OCI-LY7 (cell line): ENCODE measurements around the gene SLC25A30. TPM values are rescaled to one million over a fixed set of nuclear protein-coding genes. Genes with fewer than 3 reads are reported as not detected.

Source experiments
- BruUV-seq: library from RNA; stranded (reverse); fragments of 400-500 nt; replicated peaks from 2 replicates; lab custom pipeline; 2021; lab: Mats Ljungman, UMichigan
- CTCF ChIA-PET: fragments of 300-600 bp; sonication (Branson Sonifier 250); formaldehyde crosslinking; loops from one replicate; lab custom pipeline; 2022; ENCODE audit warnings: antibody characterized with exemption; ENCODE audit not compliant: unreplicated experiment; lab: Charles Lee
- POLR2A ChIA-PET: fragments of 300-600 bp; sonication (Branson Sonifier 250); formaldehyde crosslinking; loops from one replicate; lab custom pipeline; 2022; ENCODE audit warnings: antibody characterized with exemption; lab: Charles Lee
- DNase-seq: peaks from one replicate; pipeline ENCODE4 v3.0.0-alpha.2; 2015; ENCODE audit warnings: low spot score
- H2AFZ ChIP-seq: fragments of 200-600 bp; sonication (generic), shearing (Covaris generic); 2 replicates; pipeline ENCODE4 v1.6.1; 2014; ENCODE audit warnings: mild to moderate bottlenecking, antibody characterized with exemption, low read length, moderate library complexity
- H3K27ac ChIP-seq: fragments of 200-600 bp; sonication (generic); 2 replicates; pipeline ENCODE4 v1.5.1; 2014; ENCODE audit warnings: mixed run types, low read depth, mild to moderate bottlenecking, moderate library complexity, low read length, inconsistent platforms; ENCODE audit not compliant: poor library complexity, severe bottlenecking
- H3K36me3 ChIP-seq: fragments of 200-600 bp; sonication (generic); 2 replicates; pipeline ENCODE4 v1.6.1; 2014; ENCODE audit warnings: mild to moderate bottlenecking, antibody characterized with exemption, low read length, moderate library complexity, mixed read lengths; ENCODE audit not compliant: insufficient read depth
- H3K4me1 ChIP-seq: fragments of 200-600 bp; sonication (generic); 2 replicates; pipeline ENCODE4 v1.5.1; 2014; ENCODE audit warnings: mild to moderate bottlenecking, low read length; ENCODE audit not compliant: insufficient read depth, poor library complexity, severe bottlenecking
- H3K4me2 ChIP-seq: fragments of 200-600 bp; sonication (generic); 2 replicates; pipeline ENCODE4 v1.6.1; 2014; ENCODE audit warnings: mild to moderate bottlenecking, low read length
- H3K4me3 ChIP-seq: fragments of 200-600 bp; sonication (generic); 2 replicates; pipeline ENCODE4 v1.5.1; 2014; ENCODE audit warnings: mild to moderate bottlenecking, low read depth, low read length; ENCODE audit not compliant: poor library complexity, severe bottlenecking
- H3K79me2 ChIP-seq: fragments of 200-600 bp; sonication (generic); 2 replicates; pipeline ENCODE4 v1.6.1; 2016; ENCODE audit warnings: low read depth, mild to moderate bottlenecking, low read length, moderate library complexity, mixed read lengths; ENCODE audit not compliant: insufficient read depth
- H3K9me2 ChIP-seq: fragments of 200-600 bp; sonication (generic); 2 replicates; pipeline ENCODE4 v1.6.1; 2016; ENCODE audit warnings: mild to moderate bottlenecking, low read length, mixed read lengths; ENCODE audit not compliant: insufficient read depth
- H3K9me3 ChIP-seq: fragments of 200-600 bp; sonication (generic); 2 replicates; pipeline ENCODE4 v1.6.1; 2014; ENCODE audit warnings: mild to moderate bottlenecking, mixed run types, low read length, mixed read lengths
- H4K20me1 ChIP-seq: fragments of 200-600 bp; sonication (generic); 2 replicates; pipeline ENCODE4 v1.6.1; 2014; ENCODE audit warnings: mild to moderate bottlenecking, antibody characterized with exemption, low read length, moderate library complexity, mixed read lengths; ENCODE audit not compliant: insufficient read depth
- EZH2phosphoT487 ChIP-seq: fragments of 200-600 bp; sonication (generic); IDR thresholded peaks from 2 replicates; pipeline ENCODE4 v1.6.1; 2018; ENCODE audit warnings: low read depth, borderline replicate concordance, mild to moderate bottlenecking, mixed run types, antibody characterized with exemption, low read length, moderate library complexity, mixed read lengths
- intact Hi-C: fragments of 100-400 bp; cut with micrococcal nuclease; formaldehyde crosslinking; loops from one replicate; pipeline ENCODE4 v1.10.0; 2022; ENCODE audit not compliant: unreplicated experiment
- total RNA-seq, 2 experiments: library from RNA; depleted of rRNA in 1 of 2; stranded (reverse); fragments of >200 nt in 1 of 2; shearing (Covaris generic) in 1 of 2; gene quantifications; 2 replicates each; pipeline ENCODE4 v1.2.3, GENCODE V29; 2014 to 2022
- TF ChIP-seq, protein P1 (sequence below): fragments of 200-600 bp; sonication (generic); conservative IDR thresholded peaks from 2 replicates; pipeline ENCODE4 v1.5.1; 2014; ENCODE audit warnings: mild to moderate bottlenecking, antibody characterized with exemption, low read length, moderate library complexity, mixed read lengths

The SLC25A30 gene
- total RNA-seq, 2 experiments from 2014 or later: 0.78 to 1.5 TPM

GRCh38 chr13:45374917-45375316 lies 43.3 kb downstream of the SLC25A30 start:
- H3K4me1 ChIP-seq: no peaks in the 10 kb centered on the region
- ChIA-PET POLR2A (no interaction called here), CTCF (no interaction called here)
- no peak overlapping the region for H3K4me3 ChIP-seq
- DNase-seq: no peak
- no peaks in the 10 kb centered on the region for H3K9me3 ChIP-seq
- H4K20me1 ChIP-seq: no peaks in the 10 kb centered on the region
- H3K4me2 ChIP-seq: no peak overlapping the region
- no TSS peak for BruUV-seq
- H3K27ac ChIP-seq: no peak overlapping the region
- no peaks in the 10 kb centered on the region for H3K36me3 ChIP-seq
- TF ChIP-seq, protein P1, sequence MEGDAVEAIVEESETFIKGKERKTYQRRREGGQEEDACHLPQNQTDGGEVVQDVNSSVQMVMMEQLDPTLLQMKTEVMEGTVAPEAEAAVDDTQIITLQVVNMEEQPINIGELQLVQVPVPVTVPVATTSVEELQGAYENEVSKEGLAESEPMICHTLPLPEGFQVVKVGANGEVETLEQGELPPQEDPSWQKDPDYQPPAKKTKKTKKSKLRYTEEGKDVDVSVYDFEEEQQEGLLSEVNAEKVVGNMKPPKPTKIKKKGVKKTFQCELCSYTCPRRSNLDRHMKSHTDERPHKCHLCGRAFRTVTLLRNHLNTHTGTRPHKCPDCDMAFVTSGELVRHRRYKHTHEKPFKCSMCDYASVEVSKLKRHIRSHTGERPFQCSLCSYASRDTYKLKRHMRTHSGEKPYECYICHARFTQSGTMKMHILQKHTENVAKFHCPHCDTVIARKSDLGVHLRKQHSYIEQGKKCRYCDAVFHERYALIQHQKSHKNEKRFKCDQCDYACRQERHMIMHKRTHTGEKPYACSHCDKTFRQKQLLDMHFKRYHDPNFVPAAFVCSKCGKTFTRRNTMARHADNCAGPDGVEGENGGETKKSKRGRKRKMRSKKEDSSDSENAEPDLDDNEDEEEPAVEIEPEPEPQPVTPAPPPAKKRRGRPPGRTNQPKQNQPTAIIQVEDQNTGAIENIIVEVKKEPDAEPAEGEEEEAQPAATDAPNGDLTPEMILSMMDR: no peak
- no peak for TF ChIP-seq EZH2phosphoT487
- no peaks in the 10 kb centered on the region for H3K79me2 ChIP-seq
- no peaks in the 10 kb centered on the region for H3K9me2 ChIP-seq
- H2AFZ ChIP-seq: no peak overlapping the region
- intact Hi-C loops: no loop called here

- no peak overlapping the region for H2AFZ ChIP-seq
- H3K4me3 ChIP-seq: no peak overlapping the region
- intact Hi-C loops: no loop called here
- no peak for DNase-seq
- H3K4me1 ChIP-seq: peaks cover 4% of the 10 kb centered on the region
- ChIA-PET POLR2A (no interaction called here), CTCF (no interaction called here)
- no peak overlapping the region for H3K27ac ChIP-seq
- no peaks in the 10 kb centered on the region for H4K20me1 ChIP-seq
- no peaks in the 10 kb centered on the region for H3K36me3 ChIP-seq
- no peaks in the 10 kb centered on the region for H3K79me2 ChIP-seq
- TF ChIP-seq, protein P1: no peak
- no peak for TF ChIP-seq EZH2phosphoT487
- no peaks in the 10 kb centered on the region for H3K9me2 ChIP-seq
- H3K4me2 ChIP-seq: no peak overlapping the region
- H3K9me3 ChIP-seq: no peaks in the 10 kb centered on the region
- BruUV-seq: no TSS peak
Measured at GRCh38 chr13:45373162-45373547, 45.0 kb downstream of the SLC25A30 start.

DNA sequence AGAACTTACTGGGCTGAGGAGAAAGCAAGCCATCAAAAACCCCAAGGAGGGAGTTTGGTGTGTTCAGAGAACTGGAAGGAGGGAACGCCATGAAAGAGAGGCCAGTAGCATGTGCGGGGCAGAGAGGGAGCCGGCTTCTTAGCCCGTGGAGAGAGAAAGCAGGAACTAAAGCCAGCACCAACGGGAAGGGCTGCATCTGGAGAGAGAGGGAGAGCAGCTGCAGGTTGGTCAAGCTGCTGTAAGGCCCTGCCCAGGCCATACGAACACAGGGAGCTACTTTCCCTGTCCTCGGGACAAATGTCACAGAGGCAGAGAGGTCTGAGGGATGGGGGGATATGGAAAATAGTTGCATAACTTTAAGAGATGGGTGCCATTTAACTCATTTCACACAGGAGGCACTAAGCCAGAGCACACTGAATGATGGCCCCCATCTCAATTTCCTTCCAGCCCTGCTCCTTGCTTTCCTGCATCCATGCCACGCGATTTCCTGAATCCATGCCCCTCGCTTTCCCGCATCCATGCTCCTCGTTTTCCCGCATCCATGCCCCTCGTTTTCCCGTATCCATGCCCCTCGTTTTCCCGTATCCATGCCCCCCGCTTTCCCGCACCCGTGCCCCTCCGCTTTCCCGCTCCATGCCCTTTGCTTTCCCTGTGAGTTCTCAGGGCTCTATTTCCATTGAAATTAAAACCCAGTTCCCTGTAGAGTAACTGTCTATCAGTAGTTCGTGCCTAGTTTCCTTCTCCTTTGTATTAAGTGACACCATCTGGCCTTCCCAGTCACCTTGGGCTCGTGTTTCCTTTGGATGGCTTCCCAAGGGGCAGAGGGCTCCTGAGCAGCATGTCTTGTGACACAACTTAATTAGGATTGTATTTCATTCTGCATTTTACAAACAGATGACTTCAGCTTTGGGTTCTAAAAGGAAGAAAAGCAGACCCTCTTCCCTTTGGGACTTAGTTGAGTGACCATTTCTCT lies 45.7 kb downstream of the SLC25A30 start:
- POLR2A ChIA-PET: interaction anchor here (0.6 kb wide), 1 partner anchor 682 kb away, joined by 3 read pairs; no protein-coding TSS in a partner anchor
- no peak for DNase-seq

More for the DNA sequence above, 45.7 kb downstream of the SLC25A30 start:
- Histone ChIP-seq H4K20me1 (no peaks in the 10 kb centered on the region), H3K9me2 (no peaks in the 10 kb centered on the region), H3K9me3 (no peaks in the 10 kb centered on the region), H3K4me1 (peaks cover 10% of the 10 kb centered on the region), H3K27ac (no peak overlapping the region), H3K79me2 (no peaks in the 10 kb centered on the region), H3K4me2 (no peak overlapping the region), H3K36me3 (no peaks in the 10 kb centered on the region), H2AFZ (no peak overlapping the region), H3K4me3 (no peak overlapping the region)
- BruUV-seq: no TSS peak
- CTCF ChIA-PET: no interaction called here
- intact Hi-C loops: no loop called here
- no peak for TF ChIP-seq EZH2phosphoT487
- TF ChIP-seq, protein P1: no peak
